OCI-LY1 (cell line): ENCODE data around the gene HMHB1.

Experiments used
- CTCF ChIP-seq: fragments of 200-600 bp; sonication (generic), shearing (Covaris generic); IDR thresholded peaks from 2 replicates; pipeline ENCODE4 v1.5.1; 2017; ENCODE audit warnings: mild to moderate bottlenecking, antibody characterized with exemption, low read length, moderate library complexity, mixed read lengths
- EZH2 ChIP-seq: fragments of 200-600 bp; sonication (generic), shearing (Covaris generic); IDR thresholded peaks from 2 replicates; pipeline ENCODE4 v1.8.0; 2017; ENCODE audit warnings: borderline replicate concordance, mixed run types, mild to moderate bottlenecking, antibody characterized with exemption, low read length, moderate library complexity, mixed read lengths

DNA sequence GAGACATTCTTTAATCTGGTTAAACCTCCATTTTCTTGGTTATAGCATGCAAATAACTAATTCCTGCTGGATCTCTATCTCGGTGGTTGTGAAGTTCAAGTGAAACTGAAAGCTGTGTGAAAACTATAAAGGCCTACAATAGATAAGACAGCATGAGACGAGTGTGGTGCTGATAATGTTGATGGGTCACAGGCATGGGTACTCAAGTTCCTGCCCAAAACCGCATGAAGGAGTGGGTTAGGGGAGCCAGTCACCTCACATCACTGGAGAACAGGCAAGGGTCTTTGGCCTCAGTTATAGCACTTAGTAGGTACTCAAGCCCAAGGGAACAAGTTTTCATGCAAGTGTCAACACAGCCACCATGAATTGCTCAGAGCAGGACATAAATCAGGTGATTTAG lies 16.7 kb downstream of the HMHB1 start:
- TF ChIP-seq CTCF (no peak), EZH2 (no peak)
